ENCODE results near the gene BRAF. TPM values are rescaled to one million over a fixed set of nuclear protein-coding genes. Genes with fewer than 3 reads are reported as not detected.

The BRAF gene
- total and polyA plus RNA-seq, 2 of the 8 experiments (the other 6 are each of a cell fraction or from before 2014, with no cell fraction given): 11.4 to 32.6 TPM

GRCh38 chr7:140724706-140725105 lies 200.0 kb downstream of the BRAF start:
- DNase-seq (ENCODE audit: low read depth in 1 of 2, low spot score in 2 of 2) (no peak), FAIRE-seq (no peak)
- H2BK12ac ChIP-seq (ENCODE audit: low read depth, low read length): no peak overlapping the region
- no peak overlapping the region for H2AK5ac ChIP-seq (ENCODE audit: low read depth, low read length)
- H2BK5ac ChIP-seq (ENCODE audit: low read depth, low read length): no peak overlapping the region
- no peak overlapping the region for H4K5ac ChIP-seq (ENCODE audit: insufficient read length, low read depth, low read length)
- H4K8ac ChIP-seq (ENCODE audit: extremely low read depth, insufficient read depth, low read length): no peak overlapping the region
- H4K91ac ChIP-seq (replicated peaks; ENCODE audit: insufficient read length, low read length): no peak overlapping the region
- POLR2A ChIA-PET (ENCODE audit: partially characterized antibody): no interaction called here
- H3K9ac ChIP-seq (replicated peaks in 1 of 4; ENCODE audit: extremely low read depth in 1 of 4, low read depth in 3 of 4, low read length in 3 of 4): no peak overlapping the region
- H3K4ac ChIP-seq (replicated peaks; ENCODE audit: insufficient read length, low read depth, low read length): no peak overlapping the region
- H3K27me3 ChIP-seq (replicated peaks in 1 of 4; ENCODE audit: control insufficient read depth in 3 of 4, extremely low read depth in 1 of 4, insufficient read depth in 3 of 4, low read length in 3 of 4): no peaks in the 10 kb centered on the region
- no peaks in the 10 kb centered on the region for H3K79me2 ChIP-seq (ENCODE audit: control insufficient read depth in 1 of 2, insufficient read depth in 2 of 2, low read length in 2 of 2)
- no peak overlapping the region for H2AFZ ChIP-seq (ENCODE audit: low read length)
- H3K23ac ChIP-seq (ENCODE audit: insufficient read length): no peak overlapping the region
- no peak overlapping the region for H2BK20ac ChIP-seq (ENCODE audit: low read length)
- H2BK120ac ChIP-seq (replicated peaks; ENCODE audit: low read depth, low read length): no peak overlapping the region
- no peak overlapping the region for H3K14ac ChIP-seq (ENCODE audit: insufficient read length)
- H3K4me1 ChIP-seq (replicated peaks in 1 of 4; ENCODE audit: control insufficient read depth in 3 of 4, insufficient read depth in 4 of 4, low read length in 3 of 4): no peaks in the 10 kb centered on the region
- no peak overlapping the region for H3K18ac ChIP-seq (ENCODE audit: extremely low read depth, low read length)
- H4K20me1 ChIP-seq (replicated peaks in 1 of 2; ENCODE audit: control insufficient read depth in 1 of 2, insufficient read depth in 2 of 2, low read length in 2 of 2): no peaks in the 10 kb centered on the region
- H3K9me3 ChIP-seq (ENCODE audit: insufficient read depth in 2 of 2, low read depth in 1 of 2, low read length in 1 of 2): no peaks in the 10 kb centered on the region
- 88% methylated on average over 1 of the region's 1 CpG; no CpG with 5 or more reads in 1 of the 2 experiments for WGBS, 2 experiments (ENCODE audit: extremely low coverage in 1 of 2, insufficient coverage in 1 of 2, insufficient read length in 1 of 2, insufficient replicate concordance in 2 of 2, low coverage in 1 of 2, low lambda C conversion rate in 2 of 2, missing lambda C conversion rate in 1 of 2)
- CTCF ChIA-PET (ENCODE audit: partially characterized antibody): interaction anchor here (1.0 to 2.0 kb wide), 3 partner anchors 32 to 232 kb away, joined by 3 to 6 read pairs (median 3); no protein-coding TSS in a partner anchor
- H3K4me2 ChIP-seq (ENCODE audit: insufficient read depth in 1 of 2, low read depth in 2 of 2, low read length in 2 of 2): no peak overlapping the region
- no peak overlapping the region for H3K56ac ChIP-seq (replicated peaks; ENCODE audit: insufficient read length, low read depth, low read length)
- H3K79me1 ChIP-seq (ENCODE audit: low read depth, low read length): no peaks in the 10 kb centered on the region
- H3K27ac ChIP-seq (ENCODE audit: low read depth, low read length): no peak overlapping the region
- H3K4me3 ChIP-seq (ENCODE audit: extremely low read depth in 1 of 4, insufficient read depth in 2 of 4, low read depth in 3 of 4, low read length in 4 of 4): no peak overlapping the region
- H3K23me2 ChIP-seq (ENCODE audit: low read depth, low read length): no peaks in the 10 kb centered on the region
- peaks cover 0 to 5% (median 3%) of the 10 kb centered on the region in 4 experiments; a peak in 5 of 8 replicates for H3K36me3 ChIP-seq (ENCODE audit: control insufficient read depth in 2 of 4, insufficient read depth in 4 of 4, low read length in 3 of 4)
- no peak overlapping the region for H2BK15ac ChIP-seq (ENCODE audit: low read length)
- TF ChIP-seq CREB1 (IDR thresholded peaks at IDR 0.05): no peak
